Neuronal stem cell (in vitro differentiated cells): Measurements from ENCODE around the gene PDE4C.

Experiments used
- DNase-seq: peaks from one replicate; pipeline ENCODE4 v3.0.0-alpha.2; 2013; ENCODE audit warnings: low spot score
- H2AFZ ChIP-seq: one replicate; pipeline ENCODE4 v1.6.1; 2013; ENCODE audit warnings: mild to moderate bottlenecking, low read length, inconsistent platforms
- H2AK5ac ChIP-seq: 2 replicates; pipeline ENCODE4 v1.6.1; 2013; ENCODE audit warnings: low read depth, mild to moderate bottlenecking, inconsistent platforms, low read length, moderate library complexity, mixed read lengths
- H2BK120ac ChIP-seq: 2 replicates; pipeline ENCODE4 v1.6.1; 2013; ENCODE audit warnings: low read depth, mild to moderate bottlenecking, inconsistent platforms, low read length, moderate library complexity, mixed read lengths
- H2BK12ac ChIP-seq: one replicate; pipeline ENCODE4 v1.6.1; 2013; ENCODE audit warnings: low read length, inconsistent platforms
- H2BK15ac ChIP-seq: 2 replicates; pipeline ENCODE4 v1.6.1; 2013; ENCODE audit warnings: mild to moderate bottlenecking, low read length, inconsistent platforms, mixed read lengths
- H2BK5ac ChIP-seq: one replicate; pipeline ENCODE4 v1.6.1; 2013; ENCODE audit warnings: inconsistent platforms, mild to moderate bottlenecking, low read length, moderate library complexity
- H3K14ac ChIP-seq: one replicate; pipeline ENCODE4 v1.6.1; 2013; ENCODE audit warnings: low read length, inconsistent platforms
- H3K18ac ChIP-seq: 2 replicates; pipeline ENCODE4 v1.6.1; 2013; ENCODE audit warnings: low read length, inconsistent platforms
- H3K23ac ChIP-seq: 2 replicates; pipeline ENCODE4 v1.6.1; 2013; ENCODE audit warnings: low read depth, mild to moderate bottlenecking, mixed read lengths, low read length, inconsistent platforms; ENCODE audit not compliant: poor library complexity
- H3K27ac ChIP-seq: replicated peaks from 3 replicates; pipeline ENCODE4 v1.5.1; 2013; ENCODE audit warnings: low read length, inconsistent platforms
- H3K27me3 ChIP-seq, 3 experiments: 2 replicates each; pipeline ENCODE4 v1.6.1; 2013; ENCODE audit warnings: low read length in 3 of 3, mild to moderate bottlenecking in 2 of 3, inconsistent platforms in 1 of 3, low read depth in 1 of 3, mixed read lengths in 1 of 3, moderate library complexity in 1 of 3; ENCODE audit not compliant: control insufficient read depth in 3 of 3, insufficient read depth in 3 of 3
- H3K36me3 ChIP-seq, 2 donors: replicated peaks in 1 of 2; 2 replicates each; pipeline ENCODE4 v1.6.1; 2013; ENCODE audit warnings: low read length in 2 of 2; ENCODE audit not compliant: control insufficient read depth in 2 of 2, insufficient read depth in 2 of 2
- H3K4ac ChIP-seq: 2 replicates; pipeline ENCODE4 v1.6.1; 2013; ENCODE audit warnings: inconsistent platforms, mild to moderate bottlenecking, low read length, moderate library complexity
- H3K4me1 ChIP-seq, 2 donors: 1 replicate in 1 of 2; 2 replicates in 1 of 2; pipeline ENCODE4 v1.6.1; 2013; ENCODE audit warnings: low read length in 2 of 2, low read depth in 1 of 2; ENCODE audit not compliant: control insufficient read depth in 2 of 2, insufficient read depth in 1 of 2
- H3K4me2 ChIP-seq: one replicate; pipeline ENCODE4 v1.6.1; 2013; ENCODE audit warnings: mild to moderate bottlenecking, low read length, inconsistent platforms; ENCODE audit not compliant: insufficient read depth, poor library complexity, severe bottlenecking
- H3K4me3 ChIP-seq, 2 donors: 2 replicates each; pipeline ENCODE4 v1.5.1; 2013; ENCODE audit warnings: low read length in 2 of 2, mild to moderate bottlenecking in 2 of 2, inconsistent platforms in 1 of 2, moderate library complexity in 1 of 2
- H3K79me1 ChIP-seq: one replicate; pipeline ENCODE4 v1.6.1; 2013; ENCODE audit warnings: low read depth, mild to moderate bottlenecking, inconsistent platforms, low read length, moderate library complexity
- H3K9ac ChIP-seq: one replicate; pipeline ENCODE4 v1.6.1; 2013; ENCODE audit warnings: mild to moderate bottlenecking, low read depth, low read length, inconsistent platforms; ENCODE audit not compliant: poor library complexity
- H3K9me3 ChIP-seq, 2 donors: replicated peaks in 1 of 2; 2 replicates each; pipeline versions ENCODE3 to v1.6.1; 2013; ENCODE audit warnings: low read length in 2 of 2, mild to moderate bottlenecking in 2 of 2, inconsistent platforms in 1 of 2, low read depth in 1 of 2, mixed read lengths in 1 of 2, moderate library complexity in 1 of 2; ENCODE audit not compliant: control insufficient read depth in 2 of 2, insufficient read depth in 1 of 2
- H4K8ac ChIP-seq: one replicate; pipeline ENCODE4 v1.6.1; 2013; ENCODE audit warnings: low read depth, mild to moderate bottlenecking, inconsistent platforms, low read length, moderate library complexity
- H4K91ac ChIP-seq: one replicate; pipeline ENCODE4 v1.6.1; 2013; ENCODE audit warnings: low read length, low read depth, mild to moderate bottlenecking, inconsistent platforms; ENCODE audit not compliant: poor library complexity
- WGBS, 2 donors: extraction: QIAGEN DNeasy Blood & Tissue Kit; methylation state at CpG; one replicate each; pipeline ENCODE4 v1.1.7; 2013; ENCODE audit warnings: missing lambda C conversion rate in 2 of 2, mixed read lengths in 1 of 2; ENCODE audit not compliant: insufficient read length in 2 of 2, insufficient replicate concordance in 1 of 2; ENCODE audit errors: extremely low coverage in 2 of 2; 5-methylcytosine and 5-hydroxymethylcytosine counted together

Gene PDE4C

GRCh38 chr19:18261474-18261873 lies 35.2 kb upstream of the PDE4C start:
- peaks cover 4% of the 10 kb centered on the region for H3K79me1 ChIP-seq
- no peak overlapping the region for H3K4me2 ChIP-seq
- H2AFZ ChIP-seq, result no peak overlapping the region
- H3K4me3 ChIP-seq, result no peak overlapping the region
- H3K9ac ChIP-seq, result no peak overlapping the region
- peaks cover 10 to 24% of the 10 kb centered on the region in 2 donors for H3K36me3 ChIP-seq
- peaks cover 0 to 2% of the 10 kb centered on the region in 2 donors for H3K9me3 ChIP-seq
- H2BK120ac ChIP-seq, result no peak overlapping the region
- H3K4ac ChIP-seq, result peak overlapping the region; percentile 23
- no peak overlapping the region for H4K91ac ChIP-seq
- no peak overlapping the region for H2BK15ac ChIP-seq
- H2AK5ac ChIP-seq, result peak overlapping the region; percentile 34
- peak overlapping the region; percentile 3 for H2BK5ac ChIP-seq
- H3K27ac ChIP-seq, result no peak overlapping the region
- H3K27me3 ChIP-seq, result peaks cover 0 to 3% (median 0%) of the 10 kb centered on the region in 3 experiments
- peak overlapping the region; percentile 24 for H3K18ac ChIP-seq
- no peak for DNase-seq
- H3K4me1 ChIP-seq, result peaks cover 0 to 3% of the 10 kb centered on the region in 2 donors
- no peak overlapping the region for H3K23ac ChIP-seq
- no CpG with 5 or more reads among the region's 2 CpGs for WGBS, 2 donors
- no peak overlapping the region for H3K14ac ChIP-seq
- no peak overlapping the region for H4K8ac ChIP-seq
- H2BK12ac ChIP-seq, result no peak overlapping the region

DNA sequence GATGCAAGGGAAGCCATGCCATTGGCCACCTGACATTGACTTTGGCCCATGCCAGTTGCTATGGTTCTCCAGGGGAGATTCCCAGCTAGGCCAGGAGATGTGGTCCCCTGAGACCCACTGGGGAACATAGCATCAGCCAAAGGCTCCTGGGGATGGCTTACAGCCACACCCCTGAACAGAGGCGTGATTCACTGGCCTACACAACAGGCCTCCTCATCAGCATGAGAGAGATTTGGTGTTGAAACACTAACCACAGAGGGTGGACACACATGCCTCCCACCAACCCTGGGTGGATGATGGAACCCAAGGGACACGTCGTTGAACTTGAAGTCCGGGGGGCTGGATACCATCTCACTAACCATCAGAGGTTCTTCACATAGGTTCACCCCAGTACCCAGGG lies 33.7 kb upstream of the PDE4C start:
- Histone ChIP-seq H3K79me1 (peaks cover 1% of the 10 kb centered on the region), H3K23ac (peak overlapping the region; percentile 49), H3K27me3 (peaks cover 0 to 11% (median 4%) of the 10 kb centered on the region in 3 experiments), H3K18ac (no peak overlapping the region), H3K4ac (no peak overlapping the region), H3K4me3 (no peak overlapping the region), H4K91ac (no peak overlapping the region), H3K27ac (no peak overlapping the region), H3K4me1 (peaks cover 0 to 3% of the 10 kb centered on the region in 2 donors), H3K14ac (no peak overlapping the region), H3K9ac (no peak overlapping the region), H3K4me2 (no peak overlapping the region), H2AFZ (no peak overlapping the region), H2AK5ac (no peak overlapping the region), H4K8ac (no peak overlapping the region), H3K9me3 (peaks cover 0 to 2% of the 10 kb centered on the region in 2 donors), H2BK5ac (no peak overlapping the region), H2BK15ac (no peak overlapping the region), H2BK120ac (no peak overlapping the region), H2BK12ac (no peak overlapping the region), H3K36me3 (peaks cover 0 to 9% of the 10 kb centered on the region in 2 donors)
- no CpG with 5 or more reads among the region's 4 CpGs for WGBS, 2 donors
- no peak for DNase-seq

GRCh38 chr19:18257503-18258470 lies 31.5 kb upstream of the PDE4C start:
- Histone ChIP-seq H3K27me3 (peaks cover 0 to 22% (median 15%) of the 10 kb centered on the region in 3 experiments), H2AK5ac (no peak overlapping the region), H3K4me3 (no peak overlapping the region), H2AFZ (no peak overlapping the region), H3K4ac (no peak overlapping the region), H3K36me3 (no peaks in the 10 kb centered on the region), H2BK5ac (no peak overlapping the region), H2BK120ac (no peak overlapping the region), H3K23ac (peak overlapping the region; percentile 73), H3K9me3 (peaks cover 0 to 2% of the 10 kb centered on the region in 2 donors), H3K4me2 (no peak overlapping the region), H2BK12ac (peak overlapping the region; percentile 54), H3K79me1 (no peaks in the 10 kb centered on the region), H3K14ac (no peak overlapping the region), H4K8ac (peak overlapping the region; percentile 17), H2BK15ac (no peak overlapping the region), H4K91ac (no peak overlapping the region), H3K18ac (peak overlapping the region; percentile 11), H3K4me1 (no peaks in the 10 kb centered on the region), H3K9ac (peak overlapping the region; percentile 76), H3K27ac (no peak overlapping the region)
- no peak for DNase-seq
- WGBS, 2 donors, result no CpG with 5 or more reads among the region's 55 CpGs
